ENCODE results near the gene BCAM. TPM values are rescaled to one million over a fixed set of nuclear protein-coding genes. Genes with fewer than 3 reads are reported as not detected.
A peak's percentile ranks its signal among the peaks of the same experiment; 100 is the strongest.

The BCAM gene, protein sequence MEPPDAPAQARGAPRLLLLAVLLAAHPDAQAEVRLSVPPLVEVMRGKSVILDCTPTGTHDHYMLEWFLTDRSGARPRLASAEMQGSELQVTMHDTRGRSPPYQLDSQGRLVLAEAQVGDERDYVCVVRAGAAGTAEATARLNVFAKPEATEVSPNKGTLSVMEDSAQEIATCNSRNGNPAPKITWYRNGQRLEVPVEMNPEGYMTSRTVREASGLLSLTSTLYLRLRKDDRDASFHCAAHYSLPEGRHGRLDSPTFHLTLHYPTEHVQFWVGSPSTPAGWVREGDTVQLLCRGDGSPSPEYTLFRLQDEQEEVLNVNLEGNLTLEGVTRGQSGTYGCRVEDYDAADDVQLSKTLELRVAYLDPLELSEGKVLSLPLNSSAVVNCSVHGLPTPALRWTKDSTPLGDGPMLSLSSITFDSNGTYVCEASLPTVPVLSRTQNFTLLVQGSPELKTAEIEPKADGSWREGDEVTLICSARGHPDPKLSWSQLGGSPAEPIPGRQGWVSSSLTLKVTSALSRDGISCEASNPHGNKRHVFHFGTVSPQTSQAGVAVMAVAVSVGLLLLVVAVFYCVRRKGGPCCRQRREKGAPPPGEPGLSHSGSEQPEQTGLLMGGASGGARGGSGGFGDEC
- total RNA-seq (100 to 1,000 TPM in 1 of 2 donors, 10 to 100 TPM in 1; 67.8 to 128 TPM), polyA plus RNA-seq (ENCODE audit: insufficient read depth, low read depth, low replicate concordance) (113 TPM)
- long read RNA-seq, donor 1, transcript BCAM-201 (15 exons, 2,453 nt) = major isoform, 24 of 46 reads
- long read RNA-seq, donor 1, partial matches to known transcripts = 20 of 46 reads
- long read RNA-seq, donor 1, other reads (novel, unspliced or antisense) = 0 of 46 reads
- long read RNA-seq, donor 2, transcript BCAM-201 (15 exons, 2,453 nt) = major isoform, 6 of 24 reads
- long read RNA-seq, donor 2, partial matches to known transcripts = 15 of 24 reads
- long read RNA-seq, donor 2, other reads (novel, unspliced or antisense) = 0 of 24 reads

DNA sequence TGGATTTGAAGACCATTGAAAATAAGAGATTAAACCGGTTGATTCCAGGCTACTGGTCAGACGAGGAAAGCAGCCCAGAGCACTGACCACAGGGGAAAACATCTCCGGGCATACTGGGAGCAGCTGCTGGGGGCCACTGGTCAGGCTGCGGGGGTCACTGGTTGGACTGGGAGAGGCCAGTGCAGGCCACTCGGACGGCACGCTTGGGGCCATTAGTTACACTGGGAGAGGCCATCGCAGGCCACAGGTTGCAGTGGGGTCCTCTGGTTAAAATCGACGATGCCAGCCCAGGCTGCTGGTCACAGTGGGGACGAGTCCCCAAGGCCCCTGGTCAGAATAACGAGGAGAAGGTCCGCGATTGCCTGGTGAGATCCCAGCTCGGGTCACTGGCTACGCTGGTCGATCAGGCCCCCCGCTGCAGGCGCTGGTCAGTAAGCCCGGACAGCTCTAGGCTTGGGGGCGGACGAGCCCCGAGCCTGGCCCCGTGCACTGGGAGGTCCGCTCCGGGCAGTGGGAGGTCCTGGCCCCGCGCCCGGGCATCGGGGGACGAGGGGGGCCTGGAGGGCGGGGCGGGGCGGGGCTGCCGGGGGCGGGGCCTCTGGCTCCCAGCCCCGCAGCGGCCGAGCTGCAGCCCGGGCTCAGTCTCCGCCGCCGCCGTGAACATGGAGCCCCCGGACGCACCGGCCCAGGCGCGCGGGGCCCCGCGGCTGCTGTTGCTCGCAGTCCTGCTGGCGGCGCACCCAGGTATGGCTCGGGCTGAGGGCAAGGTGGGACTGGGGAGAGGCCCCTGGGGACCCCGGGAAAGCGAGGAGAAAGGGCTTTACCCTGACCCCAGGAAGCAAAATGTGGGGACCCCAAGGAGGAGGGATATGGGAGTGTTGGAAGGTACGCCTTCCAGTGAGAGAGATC is at the start of gene BCAM:
Gene BCAM, plus strand, starts transcription at position 641 of the 909 bp plus-strand sequence. Its CDS starts 22 bp downstream, at position 663.
- Histone ChIP-seq H3K9me3 (no peaks in the 10 kb centered on the region), H3K4me3 (peak within 1 kb of the TSS; percentile 48 to 63), H3K27ac (peak within 1 kb of the TSS; percentile 14 to 59), H3K4me1 (peaks cover 21% of the 10 kb centered on the region), H3K27me3 (no peaks in the 10 kb centered on the region), H3K36me3 (ENCODE audit: low read depth, missing control alignments) (no peaks in the 10 kb centered on the region)
- intact Hi-C loops (cut with DNase I; ENCODE audit: low total_unique reads) = loop anchor here (5.0 kb wide), 1 partner anchor 34 kb away; no protein-coding TSS in a partner anchor
- peak; percentile 85 for DNase-seq
- WGBS, 2 donors = 2 to 11% methylated on average over 3 to 29 of the region's 59 CpGs
- TF ChIP-seq, protein P1, sequence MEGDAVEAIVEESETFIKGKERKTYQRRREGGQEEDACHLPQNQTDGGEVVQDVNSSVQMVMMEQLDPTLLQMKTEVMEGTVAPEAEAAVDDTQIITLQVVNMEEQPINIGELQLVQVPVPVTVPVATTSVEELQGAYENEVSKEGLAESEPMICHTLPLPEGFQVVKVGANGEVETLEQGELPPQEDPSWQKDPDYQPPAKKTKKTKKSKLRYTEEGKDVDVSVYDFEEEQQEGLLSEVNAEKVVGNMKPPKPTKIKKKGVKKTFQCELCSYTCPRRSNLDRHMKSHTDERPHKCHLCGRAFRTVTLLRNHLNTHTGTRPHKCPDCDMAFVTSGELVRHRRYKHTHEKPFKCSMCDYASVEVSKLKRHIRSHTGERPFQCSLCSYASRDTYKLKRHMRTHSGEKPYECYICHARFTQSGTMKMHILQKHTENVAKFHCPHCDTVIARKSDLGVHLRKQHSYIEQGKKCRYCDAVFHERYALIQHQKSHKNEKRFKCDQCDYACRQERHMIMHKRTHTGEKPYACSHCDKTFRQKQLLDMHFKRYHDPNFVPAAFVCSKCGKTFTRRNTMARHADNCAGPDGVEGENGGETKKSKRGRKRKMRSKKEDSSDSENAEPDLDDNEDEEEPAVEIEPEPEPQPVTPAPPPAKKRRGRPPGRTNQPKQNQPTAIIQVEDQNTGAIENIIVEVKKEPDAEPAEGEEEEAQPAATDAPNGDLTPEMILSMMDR (IDR thresholded peaks at IDR 0.05) = no peak
- no peak for TF ChIP-seq POLR2A (IDR thresholded peaks at IDR 0.05)

DNA sequence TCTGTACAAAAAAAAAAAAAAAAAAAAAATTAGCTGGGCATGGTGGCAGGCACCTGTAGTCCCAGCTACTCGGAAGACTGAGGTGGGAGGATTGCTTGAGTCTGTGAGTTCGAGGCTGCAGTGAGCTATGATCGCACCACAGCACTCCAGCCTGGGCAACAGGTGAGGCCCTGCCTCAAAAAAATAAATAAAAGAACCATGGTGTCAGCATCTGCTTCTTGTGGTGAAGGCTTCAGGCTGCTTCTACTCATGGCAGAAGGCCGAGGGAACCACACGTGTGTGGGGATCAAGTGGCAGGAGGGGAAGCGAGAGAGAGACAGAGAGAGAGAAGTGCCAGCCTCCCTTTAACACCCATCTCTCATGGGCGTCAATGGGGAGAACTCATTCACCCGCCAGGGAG is 46.9 kb upstream of the BCAM start:
- no peak overlapping the region for H3K4me3 ChIP-seq
- WGBS, 2 donors = 87 to 88% methylated on average over 8 of the region's 8 CpGs
- H3K9me3 ChIP-seq = no peaks in the 10 kb centered on the region
- no peak overlapping the region for H3K27ac ChIP-seq
- H3K36me3 ChIP-seq (ENCODE audit: low read depth, missing control alignments) = no peaks in the 10 kb centered on the region
- H3K4me1 ChIP-seq = peaks cover 2% of the 10 kb centered on the region
- no peak for DNase-seq
- H3K27me3 ChIP-seq = no peaks in the 10 kb centered on the region
- intact Hi-C loops (cut with DNase I; ENCODE audit: low total_unique reads) = no loop called here
- TF ChIP-seq POLR2A (IDR thresholded peaks at IDR 0.05) = no peak
- TF ChIP-seq, protein P1 (IDR thresholded peaks at IDR 0.05) = no peak

DNA sequence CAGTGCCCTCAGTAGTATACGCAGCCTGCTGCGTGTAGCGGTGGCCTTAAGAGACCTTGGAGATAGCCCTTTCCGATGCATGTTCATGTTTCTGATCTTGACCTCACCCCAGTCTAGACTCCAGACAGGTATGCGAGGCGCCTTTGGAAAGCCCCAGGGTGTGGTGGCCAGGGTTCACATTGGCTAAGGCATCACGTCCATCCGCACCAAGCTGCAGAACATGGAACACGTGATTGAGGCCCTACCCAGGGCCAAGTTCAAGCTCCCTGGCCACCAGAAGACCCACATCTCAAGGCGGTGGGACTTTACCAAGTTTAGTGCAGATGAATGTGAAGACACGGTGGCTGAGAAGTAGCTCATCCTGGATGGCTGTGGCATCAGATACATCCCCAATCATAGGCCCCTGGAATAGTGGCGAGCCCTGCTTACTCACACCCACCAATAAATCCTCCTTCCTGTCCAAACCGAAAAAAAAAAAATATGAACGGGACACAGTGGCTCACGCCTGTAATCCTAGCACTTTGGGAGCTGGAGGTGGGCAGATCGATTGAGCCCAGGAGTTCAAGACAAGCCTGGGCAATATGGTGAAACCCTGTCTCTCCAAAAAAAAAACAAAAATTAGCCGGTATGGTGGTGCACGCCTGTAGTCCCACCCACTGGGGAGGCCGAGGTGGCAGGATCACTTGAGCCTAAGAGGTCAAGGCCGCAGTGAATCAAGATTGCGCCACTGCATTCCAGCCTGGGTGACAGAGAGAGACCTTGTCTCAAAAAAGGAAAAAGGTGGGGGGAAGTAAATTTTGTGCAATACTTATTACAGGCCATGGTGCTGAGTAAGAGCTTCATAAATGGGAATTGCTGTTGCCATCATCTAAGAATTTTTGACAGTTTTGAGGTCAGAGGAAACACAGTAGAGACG is 43.6 kb upstream of the BCAM start:
- no peaks in the 10 kb centered on the region for H3K4me1 ChIP-seq
- DNase-seq = no peak

More for the DNA sequence above, 43.6 kb upstream of the BCAM start:
- no peak overlapping the region for H3K4me3 ChIP-seq
- H3K27ac ChIP-seq = no peak overlapping the region
- H3K36me3 ChIP-seq (ENCODE audit: low read depth, missing control alignments) = no peaks in the 10 kb centered on the region
- H3K9me3 ChIP-seq = no peaks in the 10 kb centered on the region
- 81 to 90% methylated on average over 20 to 22 of the region's 22 CpGs for WGBS, 2 donors
- intact Hi-C loops (cut with DNase I; ENCODE audit: low total_unique reads) = no loop called here
- TF ChIP-seq, protein P1 (IDR thresholded peaks at IDR 0.05) = no peak
- TF ChIP-seq POLR2A (IDR thresholded peaks at IDR 0.05) = no peak
- no peaks in the 10 kb centered on the region for H3K27me3 ChIP-seq
